ENCODE measurements around the gene CCDC86.

CCDC86 gene

GRCh38 chr11:60872961-60873524 lies 31.1 kb downstream of the CCDC86 start:
- H3K4me3 ChIP-seq (ENCODE audit: low read depth, low read length): no peak overlapping the region
- no peak overlapping the region for H3K27ac ChIP-seq (ENCODE audit: low read depth, low read length)
- no peak overlapping the region for H3K9ac ChIP-seq (ENCODE audit: low read length)
- no peaks in the 10 kb centered on the region for H3K27me3 ChIP-seq (ENCODE audit: control insufficient read depth, insufficient read depth, low read length)
- H3K9me3 ChIP-seq (ENCODE audit: control insufficient read depth, insufficient read depth, low read depth, low read length): no peaks in the 10 kb centered on the region
- peaks cover 10% of the 10 kb centered on the region for H3K4me1 ChIP-seq (ENCODE audit: control insufficient read depth, insufficient read depth, low read length)
- H3K36me3 ChIP-seq (ENCODE audit: control insufficient read depth, insufficient read depth, low read length): 0 out of 2 replicates have a peak, but pooled peaks cover 2% of the 10 kb centered on the region

GRCh38 chr11:60873533-60873932 lies 31.6 kb downstream of the CCDC86 start:
- no peak overlapping the region for H3K27ac ChIP-seq (ENCODE audit: low read depth, low read length)
- H3K36me3 ChIP-seq (ENCODE audit: control insufficient read depth, insufficient read depth, low read length): 0 out of 2 replicates have a peak, but pooled peaks cover 2% of the 10 kb centered on the region
- H3K4me3 ChIP-seq (ENCODE audit: low read depth, low read length): no peak overlapping the region
- no peak overlapping the region for H3K9ac ChIP-seq (ENCODE audit: low read length)
- no peaks in the 10 kb centered on the region for H3K27me3 ChIP-seq (ENCODE audit: control insufficient read depth, insufficient read depth, low read length)
- peaks cover 10% of the 10 kb centered on the region for H3K4me1 ChIP-seq (ENCODE audit: control insufficient read depth, insufficient read depth, low read length)
- H3K9me3 ChIP-seq (ENCODE audit: control insufficient read depth, insufficient read depth, low read depth, low read length): no peaks in the 10 kb centered on the region

- H3K4me3 ChIP-seq (ENCODE audit: low read depth, low read length): no peak overlapping the region
- no peaks in the 10 kb centered on the region for H3K9me3 ChIP-seq (ENCODE audit: control insufficient read depth, insufficient read depth, low read depth, low read length)
Measured at GRCh38 chr11:60874421-60875365, 32.8 kb downstream of the CCDC86 start.

GRCh38 chr11:60875366-60876167 lies 33.7 kb downstream of the CCDC86 start:
- Histone ChIP-seq H3K9me3 (ENCODE audit: control insufficient read depth, insufficient read depth, low read depth, low read length) (no peaks in the 10 kb centered on the region), H3K27ac (ENCODE audit: low read depth, low read length) (no peak overlapping the region), H3K9ac (ENCODE audit: low read length) (no peak overlapping the region), H3K4me3 (ENCODE audit: low read depth, low read length) (no peak overlapping the region), H3K4me1 (ENCODE audit: control insufficient read depth, insufficient read depth, low read length) (peaks cover 10% of the 10 kb centered on the region), H3K27me3 (ENCODE audit: control insufficient read depth, insufficient read depth, low read length) (no peaks in the 10 kb centered on the region), H3K36me3 (ENCODE audit: control insufficient read depth, insufficient read depth, low read length) (peaks cover 14% of the 10 kb centered on the region)

More at GRCh38 chr11:60874421-60875365, 32.8 kb downstream of the CCDC86 start:
- H3K9ac ChIP-seq (ENCODE audit: low read length): no peak overlapping the region
- H3K27me3 ChIP-seq (ENCODE audit: control insufficient read depth, insufficient read depth, low read length): no peaks in the 10 kb centered on the region
- H3K4me1 ChIP-seq (ENCODE audit: control insufficient read depth, insufficient read depth, low read length): peaks cover 10% of the 10 kb centered on the region
- no peak overlapping the region for H3K27ac ChIP-seq (ENCODE audit: low read depth, low read length)
- H3K36me3 ChIP-seq (ENCODE audit: control insufficient read depth, insufficient read depth, low read length): peaks cover 6% of the 10 kb centered on the region

- H3K4me3 ChIP-seq (ENCODE audit: low read depth, low read length): no peak overlapping the region
- no peaks in the 10 kb centered on the region for H3K9me3 ChIP-seq (ENCODE audit: control insufficient read depth, insufficient read depth, low read depth, low read length)
- H3K27ac ChIP-seq (ENCODE audit: low read depth, low read length): no peak overlapping the region
- peaks cover 10% of the 10 kb centered on the region for H3K4me1 ChIP-seq (ENCODE audit: control insufficient read depth, insufficient read depth, low read length)
- no peak overlapping the region for H3K9ac ChIP-seq (ENCODE audit: low read length)
- H3K36me3 ChIP-seq (ENCODE audit: control insufficient read depth, insufficient read depth, low read length): peaks cover 17% of the 10 kb centered on the region
- H3K27me3 ChIP-seq (ENCODE audit: control insufficient read depth, insufficient read depth, low read length): no peaks in the 10 kb centered on the region
Measured at GRCh38 chr11:60876168-60876485, 34.2 kb downstream of the CCDC86 start.

- H3K9me3 ChIP-seq (ENCODE audit: control insufficient read depth, insufficient read depth, low read depth, low read length): no peaks in the 10 kb centered on the region
Measured at GRCh38 chr11:60878245-60879101, 36.6 kb downstream of the CCDC86 start.

GRCh38 chr11:60879104-60879503 lies 37.2 kb downstream of the CCDC86 start:
- no peaks in the 10 kb centered on the region for H3K4me1 ChIP-seq (ENCODE audit: control insufficient read depth, insufficient read depth, low read length)

More at GRCh38 chr11:60878245-60879101, 36.6 kb downstream of the CCDC86 start:
- Histone ChIP-seq H3K4me3 (ENCODE audit: low read depth, low read length) (no peak overlapping the region), H3K36me3 (ENCODE audit: control insufficient read depth, insufficient read depth, low read length) (peaks cover 17% of the 10 kb centered on the region), H3K9ac (ENCODE audit: low read length) (no peak overlapping the region), H3K4me1 (ENCODE audit: control insufficient read depth, insufficient read depth, low read length) (peaks cover 2% of the 10 kb centered on the region), H3K27ac (ENCODE audit: low read depth, low read length) (no peak overlapping the region), H3K27me3 (ENCODE audit: control insufficient read depth, insufficient read depth, low read length) (no peaks in the 10 kb centered on the region)

GRCh38 chr11:60879971-60880588 lies 38.2 kb downstream of the CCDC86 start:
- Histone ChIP-seq H3K9ac (ENCODE audit: low read length) (no peak overlapping the region), H3K4me3 (ENCODE audit: low read depth, low read length) (no peak overlapping the region), H3K27ac (ENCODE audit: low read depth, low read length) (no peak overlapping the region)

More at GRCh38 chr11:60879104-60879503, 37.2 kb downstream of the CCDC86 start:
- H3K36me3 ChIP-seq (ENCODE audit: control insufficient read depth, insufficient read depth, low read length): peaks cover 17% of the 10 kb centered on the region
- H3K9ac ChIP-seq (ENCODE audit: low read length): no peak overlapping the region
- no peaks in the 10 kb centered on the region for H3K27me3 ChIP-seq (ENCODE audit: control insufficient read depth, insufficient read depth, low read length)
- no peak overlapping the region for H3K4me3 ChIP-seq (ENCODE audit: low read depth, low read length)
- no peak overlapping the region for H3K27ac ChIP-seq (ENCODE audit: low read depth, low read length)
- H3K9me3 ChIP-seq (ENCODE audit: control insufficient read depth, insufficient read depth, low read depth, low read length): no peaks in the 10 kb centered on the region

GRCh38 chr11:60880643-60881282 lies 38.9 kb downstream of the CCDC86 start:
- H3K9me3 ChIP-seq (ENCODE audit: control insufficient read depth, insufficient read depth, low read depth, low read length): no peaks in the 10 kb centered on the region
- no peak overlapping the region for H3K9ac ChIP-seq (ENCODE audit: low read length)
- no peak overlapping the region for H3K4me3 ChIP-seq (ENCODE audit: low read depth, low read length)
- no peaks in the 10 kb centered on the region for H3K27me3 ChIP-seq (ENCODE audit: control insufficient read depth, insufficient read depth, low read length)
- H3K36me3 ChIP-seq (ENCODE audit: control insufficient read depth, insufficient read depth, low read length): peaks cover 14% of the 10 kb centered on the region
- no peaks in the 10 kb centered on the region for H3K4me1 ChIP-seq (ENCODE audit: control insufficient read depth, insufficient read depth, low read length)
- H3K27ac ChIP-seq (ENCODE audit: low read depth, low read length): no peak overlapping the region

More at GRCh38 chr11:60879971-60880588, 38.2 kb downstream of the CCDC86 start:
- no peaks in the 10 kb centered on the region for H3K4me1 ChIP-seq (ENCODE audit: control insufficient read depth, insufficient read depth, low read length)
- no peaks in the 10 kb centered on the region for H3K9me3 ChIP-seq (ENCODE audit: control insufficient read depth, insufficient read depth, low read depth, low read length)
- no peaks in the 10 kb centered on the region for H3K27me3 ChIP-seq (ENCODE audit: control insufficient read depth, insufficient read depth, low read length)
- peaks cover 14% of the 10 kb centered on the region for H3K36me3 ChIP-seq (ENCODE audit: control insufficient read depth, insufficient read depth, low read length)
